ENCODE data around the gene PGA3.
"Not testable (repeated sequence)": the region's sequence is repeated elsewhere in the genome, so short reads cannot be mapped to it uniquely, and the experiment has no call there.

PGA3 gene

DNA sequence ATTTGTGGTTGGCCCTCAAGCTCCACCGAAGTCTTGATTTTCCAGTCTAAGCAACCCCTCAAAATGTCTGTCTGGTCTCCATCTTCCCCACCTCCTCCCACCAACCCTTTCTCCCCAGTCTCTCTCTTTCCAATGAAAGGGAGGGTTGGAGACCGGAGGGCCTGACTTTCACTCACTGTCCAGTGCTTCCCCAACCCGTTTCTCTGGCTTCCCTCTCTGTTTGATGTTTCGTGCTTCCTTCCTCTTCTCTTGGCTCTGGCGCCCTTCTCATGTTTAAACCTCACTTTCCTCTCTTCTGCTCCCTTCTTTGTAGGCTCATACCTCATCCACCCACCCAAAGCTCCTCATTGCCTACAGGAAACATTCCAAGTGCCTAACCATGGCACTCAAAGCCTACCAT, 31.0 kb upstream of the PGA3 start:
- DNase-seq, result no peak

GRCh38 chr11:61172888-61173287, 30.4 kb upstream of the PGA3 start:
- no peak for DNase-seq

DNA sequence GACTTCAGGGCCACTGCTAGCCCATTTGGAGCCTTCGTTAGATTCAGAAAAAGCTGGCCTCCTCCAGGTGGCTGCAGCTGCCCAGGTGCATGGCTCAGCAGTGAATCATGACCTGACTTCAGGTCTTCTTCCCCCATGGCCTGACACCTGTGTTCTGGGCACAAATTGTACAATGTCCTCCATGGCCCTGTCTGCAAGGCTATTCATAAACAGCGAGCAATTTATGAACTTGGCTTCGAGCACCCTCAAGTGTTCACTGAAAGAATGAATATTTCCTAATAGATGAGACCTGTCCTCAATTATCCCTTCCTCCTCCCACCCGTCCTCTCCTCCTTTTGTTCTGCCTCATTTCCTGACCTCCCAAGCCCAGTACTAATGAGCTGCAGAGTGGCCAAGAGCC, 29.9 kb upstream of the PGA3 start:
- DNase-seq, result no peak

- no peak for DNase-seq
Measured at GRCh38 chr11:61174273-61174672, 29.0 kb upstream of the PGA3 start.

DNA sequence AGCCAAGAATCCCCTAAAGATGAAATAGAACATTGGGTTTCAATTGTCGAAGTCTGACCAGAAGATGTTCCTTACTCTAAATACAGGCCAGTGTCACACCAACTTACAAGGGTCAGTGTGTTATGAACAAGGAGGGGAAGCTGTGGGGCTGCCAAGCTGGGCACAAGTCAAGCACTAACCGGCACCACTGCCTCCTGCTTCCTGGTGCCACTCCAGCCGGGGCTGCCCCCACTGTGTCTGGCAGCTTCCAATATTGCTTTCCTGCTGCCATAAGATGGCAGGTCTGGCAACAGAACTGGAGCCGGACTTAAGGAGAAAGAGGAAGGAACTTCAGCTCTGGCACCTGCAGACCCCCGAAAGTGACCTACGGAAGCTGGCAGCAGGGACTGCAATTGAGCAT, 28.4 kb upstream of the PGA3 start:
- DNase-seq, result no peak

- no peak for DNase-seq
Measured at GRCh38 chr11:61176446-61176845, 26.9 kb upstream of the PGA3 start.

- not testable (repeated sequence) for DNase-seq
Measured at GRCh38 chr11:61180205-61180604, 23.1 kb upstream of the PGA3 start.

DNA sequence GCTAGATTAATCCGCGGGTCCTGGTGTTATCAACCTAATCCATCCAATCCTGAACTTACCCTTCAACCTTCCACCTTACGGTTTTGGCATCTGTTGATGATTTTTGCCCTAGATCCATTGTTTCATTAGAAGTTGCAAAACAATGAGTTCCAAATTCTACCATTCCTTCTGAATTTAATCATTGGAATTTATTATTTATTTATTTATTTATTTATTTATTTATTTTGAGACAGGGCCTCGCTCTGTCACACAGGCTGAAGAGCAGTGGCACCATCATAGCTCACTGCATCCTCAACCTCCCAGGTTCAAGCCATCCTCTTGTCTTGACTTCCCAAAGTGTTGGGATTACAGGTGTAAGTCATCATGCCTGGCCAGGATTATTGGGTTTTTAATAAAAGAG, 21.8 kb upstream of the PGA3 start:
- DNase-seq, result no peak

DNA sequence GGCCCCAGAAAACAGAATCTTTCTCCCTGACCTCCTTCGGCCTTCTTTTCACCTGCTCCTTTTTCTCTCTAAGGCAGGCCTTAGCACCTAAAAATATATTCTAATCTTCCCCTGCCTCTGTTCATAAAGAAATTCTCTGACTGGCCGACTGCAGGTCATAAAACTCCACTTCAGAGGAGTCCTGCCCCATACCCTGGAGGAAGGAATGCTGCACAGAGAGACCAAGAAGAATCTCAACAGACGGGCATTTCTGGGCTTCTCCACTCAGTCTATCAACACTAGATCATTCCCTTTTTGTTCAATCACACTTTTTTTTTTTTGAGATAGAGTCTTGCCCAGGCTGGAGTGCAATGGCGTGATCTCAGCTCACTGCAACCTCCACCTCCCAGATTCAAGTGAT, 19.7 kb upstream of the PGA3 start:
- DNase-seq, result no peak

- no peak for DNase-seq
Measured at GRCh38 chr11:61186504-61186903, 16.8 kb upstream of the PGA3 start.

DNA sequence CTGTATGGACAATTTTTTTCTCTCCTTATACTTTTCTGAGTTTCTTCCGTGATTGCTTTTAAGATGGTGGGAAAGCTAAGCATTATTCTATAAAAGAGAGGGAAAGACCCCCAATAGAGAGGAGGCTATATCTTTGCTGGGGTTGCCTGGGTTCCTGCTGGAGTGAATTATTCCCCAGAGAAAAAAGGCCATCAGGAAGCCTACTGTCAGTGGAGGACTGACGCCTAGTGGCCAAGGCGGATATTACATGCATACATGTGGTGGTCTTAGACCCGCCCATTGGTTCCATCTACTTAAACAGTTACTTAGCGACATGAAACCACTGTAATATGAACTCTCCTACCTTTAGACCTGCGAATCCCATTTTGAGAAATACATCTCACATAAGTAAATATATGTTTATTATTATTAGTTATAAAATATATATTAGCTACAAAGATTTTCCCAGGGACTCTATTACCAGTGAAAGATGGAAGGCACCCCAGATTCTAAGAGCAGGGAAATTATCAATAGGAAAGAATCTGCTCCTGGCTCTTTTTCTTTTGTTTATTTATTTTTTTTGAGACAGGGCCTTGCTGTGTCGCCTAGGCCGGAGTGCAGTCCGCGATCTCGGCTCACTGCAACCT, 15.7 kb upstream of the PGA3 start:
- DNase-seq, result peak; percentile 52 to 80 (median 58)

GRCh38 chr11:61189933-61190332, 13.4 kb upstream of the PGA3 start:
- no peak for DNase-seq

GRCh38 chr11:61193596-61193995, 9.7 kb upstream of the PGA3 start:
- DNase-seq, result no peak

DNA sequence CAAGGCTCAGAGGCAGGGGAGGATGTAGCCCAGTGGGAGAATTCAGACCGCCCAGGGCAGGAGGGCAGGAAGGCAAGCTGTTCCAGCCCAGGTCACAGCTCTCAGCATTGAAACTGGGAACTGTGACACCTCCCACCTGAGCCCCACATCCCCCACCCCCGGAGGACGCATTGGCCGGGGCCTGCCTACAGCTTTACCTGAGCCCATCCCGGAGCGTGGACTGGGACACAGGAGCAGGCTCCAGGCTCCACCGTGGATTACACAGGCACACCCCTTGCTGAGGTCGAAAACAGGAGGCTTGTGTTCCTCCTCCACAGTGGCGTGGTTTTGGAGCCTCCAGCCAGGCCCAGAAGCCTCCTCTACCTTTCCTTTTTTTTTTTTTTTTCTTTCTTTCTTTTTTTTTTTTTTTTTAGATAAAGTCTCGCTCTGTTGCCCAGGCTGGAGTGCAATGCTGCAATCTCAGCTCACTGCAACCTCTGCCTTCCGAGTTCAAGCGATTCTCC, 9.1 kb upstream of the PGA3 start:
- DNase-seq, result no peak

- DNase-seq, result no peak
Measured at GRCh38 chr11:61194981-61195695, 8.2 kb upstream of the PGA3 start.

DNA sequence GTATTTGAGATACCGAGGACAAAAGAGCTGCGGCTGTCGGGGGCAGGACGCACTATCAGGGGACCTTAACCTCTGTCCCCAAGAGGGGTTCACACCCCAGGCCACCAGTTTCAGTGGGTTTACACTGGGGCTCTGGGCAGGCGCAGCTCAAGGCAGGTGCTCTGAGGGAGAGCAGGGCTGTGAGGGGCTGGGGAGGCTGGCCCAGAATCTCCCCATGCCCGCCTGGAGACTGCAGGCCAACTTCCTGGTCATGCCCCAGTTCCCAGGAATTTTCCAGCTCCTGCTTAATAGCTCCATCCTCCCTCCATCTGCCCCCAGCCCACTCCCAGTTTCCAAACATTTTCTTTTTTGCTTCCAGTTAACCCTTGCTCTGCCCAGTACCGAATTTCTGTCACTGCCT, 7.6 kb upstream of the PGA3 start:
- DNase-seq, result no peak

DNA sequence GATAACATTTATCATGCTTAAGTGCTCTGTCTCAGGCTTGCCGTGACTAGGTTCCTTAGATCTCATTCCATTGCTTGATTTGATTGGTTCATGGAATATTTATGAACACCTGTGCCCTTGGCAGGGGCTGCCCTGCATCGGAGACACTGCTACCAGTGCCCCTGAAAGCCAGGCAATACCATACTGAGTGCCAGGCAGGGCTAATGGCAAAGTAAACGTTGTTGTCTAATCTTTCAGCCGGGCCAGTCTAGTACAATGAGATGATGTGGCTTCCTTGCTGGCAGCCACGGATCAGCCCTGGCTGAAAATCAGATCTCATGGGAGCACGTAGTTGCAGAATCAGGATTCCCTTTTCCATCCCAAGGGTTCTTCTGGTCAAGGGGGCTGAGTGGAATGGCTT, 5.0 kb upstream of the PGA3 start:
- DNase-seq, result no peak

GRCh38 chr11:61198948-61199523, 4.3 kb upstream of the PGA3 start:
- no peak for DNase-seq

DNA sequence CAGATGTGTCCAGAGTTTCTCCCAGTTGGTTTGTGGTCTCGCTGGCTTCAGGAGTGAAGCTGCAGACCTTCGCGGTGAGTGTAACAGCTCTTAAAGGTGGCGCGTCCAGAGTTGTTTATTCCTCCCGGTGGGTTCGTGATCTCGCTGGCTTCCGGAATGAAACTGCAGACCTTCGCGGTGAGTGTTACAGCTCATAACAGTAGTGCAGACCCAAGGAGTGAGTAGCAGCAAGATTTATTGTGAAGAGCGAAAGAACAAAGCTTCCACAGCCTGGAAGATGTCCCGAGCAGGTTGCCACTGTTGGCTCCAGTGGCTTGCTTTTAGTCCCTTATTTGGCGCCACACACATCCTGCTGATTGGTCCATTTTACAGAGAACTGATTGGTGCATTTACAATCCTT, 1.8 kb upstream of the PGA3 start:
- no peak for DNase-seq

- DNase-seq, result not testable (repeated sequence)
Measured at GRCh38 chr11:61203873-61204272, 558 bp downstream of the PGA3 start.

GRCh38 chr11:61204502-61205059, 1.3 kb downstream of the PGA3 start:
- not testable (repeated sequence) for DNase-seq

DNA sequence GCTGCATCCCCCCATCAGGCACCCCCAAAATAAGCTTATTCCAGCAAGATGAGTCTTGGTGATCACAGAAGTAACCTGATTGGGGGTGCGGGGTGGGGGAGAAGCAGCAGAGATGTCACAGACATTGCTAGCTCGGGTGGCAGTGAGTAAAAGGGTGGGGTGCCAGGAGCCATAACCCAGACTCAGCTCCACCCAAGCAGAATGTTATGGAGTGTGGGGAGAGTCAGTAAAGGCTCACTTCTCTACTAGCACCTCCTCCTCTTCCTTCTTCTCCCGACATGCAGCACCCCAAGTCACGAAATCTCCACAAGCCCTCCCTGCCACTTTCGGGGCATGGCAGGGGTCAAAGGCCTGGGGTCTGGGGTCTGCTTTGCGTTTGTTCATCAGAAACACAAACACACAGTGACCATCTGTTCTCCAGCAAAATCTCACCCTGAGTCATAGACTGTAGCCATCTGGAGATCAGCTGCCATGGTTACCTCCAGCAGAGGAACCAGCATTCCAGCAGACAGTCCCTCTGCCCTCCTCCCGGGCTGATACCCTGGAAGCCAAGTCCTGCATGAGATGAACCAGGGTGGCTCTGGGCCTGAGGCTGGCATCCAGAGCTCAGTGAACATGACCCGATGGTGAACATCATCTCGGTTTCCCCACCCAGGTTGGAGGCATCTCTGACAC, 4.5 kb downstream of the PGA3 start:
- not testable (repeated sequence) for DNase-seq

DNA sequence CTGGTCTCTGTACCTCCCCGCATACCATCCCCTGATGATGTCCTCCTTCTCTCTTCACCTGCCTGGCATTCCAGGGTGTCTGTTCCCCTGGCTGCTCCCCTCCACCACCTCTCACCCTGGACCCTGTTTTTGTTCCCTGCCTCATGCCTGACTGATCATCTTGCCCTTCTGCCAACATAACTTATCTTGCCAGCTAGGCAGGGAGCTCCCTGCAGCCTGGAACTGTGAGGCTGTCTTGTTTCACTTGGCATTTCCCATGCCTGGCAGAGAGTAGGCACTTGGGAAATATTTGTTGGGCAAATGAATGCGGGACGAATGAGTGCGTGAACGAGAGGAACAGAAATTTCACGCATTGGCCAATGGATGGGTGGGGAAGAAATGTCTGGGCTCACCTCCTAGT, 7.3 kb downstream of the PGA3 start:
- DNase-seq, result not testable (repeated sequence)
